DMS 273 treated with DMSO at 0.1 percent for 48 hours (cell line): ENCODE measurements around the gene MAPKAPK2.
"Not testable (repeated sequence)": the region's sequence is repeated elsewhere in the genome, so short reads cannot be mapped to it uniquely, and the experiment has no call there.

ENCODE experiments used
- DNase-seq: peaks from one replicate; lab custom pipeline; 2025; lab: John Stamatoyannopoulos, UW

The MAPKAPK2 gene

GRCh38 chr1:206778031-206778430 is 93.3 kb downstream of the MAPKAPK2 start:
- DNase-seq: no peak

DNA sequence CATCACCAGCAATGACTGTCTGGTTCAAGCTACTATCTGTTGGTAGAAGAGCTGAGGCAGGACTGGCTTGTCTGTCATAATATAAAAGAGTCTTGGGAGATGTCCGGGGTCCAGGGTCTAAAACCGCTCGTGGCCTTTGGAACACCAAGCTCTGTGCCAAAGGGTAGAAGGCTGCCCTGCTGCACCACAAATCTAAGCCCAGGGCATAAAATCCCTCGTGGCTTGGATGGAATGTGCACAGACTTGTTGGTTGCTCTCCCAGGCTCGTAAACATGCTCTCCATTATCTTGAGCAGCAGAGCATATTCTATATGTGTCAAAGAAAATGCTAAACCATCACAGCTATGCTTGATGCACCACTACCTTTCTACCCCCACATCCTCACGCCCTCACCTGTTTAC is 94.2 kb downstream of the MAPKAPK2 start:
- DNase-seq: not testable (repeated sequence)

- DNase-seq: no peak
Observed at GRCh38 chr1:206779638-206780037, 94.9 kb downstream of the MAPKAPK2 start.

GRCh38 chr1:206782448-206782847 is 97.7 kb downstream of the MAPKAPK2 start:
- no peak for DNase-seq

GRCh38 chr1:206783506-206783905 is 98.8 kb downstream of the MAPKAPK2 start:
- no peak for DNase-seq
